Measurements from ENCODE around the gene HMMR. TPM values are rescaled to one million over a fixed set of nuclear protein-coding genes. Genes with fewer than 3 reads are reported as not detected.

The HMMR gene
- total and polyA plus RNA-seq, 9 of the 15 experiments (the other 6 are each of a cell fraction or from before 2014, with no cell fraction given), result 74.9 to 133 (median 90.8) TPM

DNA sequence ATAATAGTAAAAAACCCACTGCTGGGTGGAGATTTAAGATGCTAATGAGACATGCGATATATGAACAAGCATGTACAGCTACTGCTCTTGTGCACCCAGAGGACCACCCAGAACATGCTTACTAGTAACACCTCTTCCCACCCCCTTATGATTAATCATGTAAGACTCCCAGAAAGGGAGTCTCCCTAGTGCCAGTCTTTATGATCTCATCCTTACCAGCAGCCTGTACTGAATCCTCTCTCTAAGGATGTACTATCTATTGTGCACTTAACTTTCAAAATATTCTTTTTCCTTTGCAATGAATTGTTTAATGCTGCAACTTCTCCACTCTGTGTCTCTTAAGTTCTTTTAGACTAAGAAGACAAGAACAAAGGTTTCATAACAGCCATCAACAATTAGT, 35.9 kb downstream of the HMMR start (continued):
- TF ChIP-seq, protein P1, sequence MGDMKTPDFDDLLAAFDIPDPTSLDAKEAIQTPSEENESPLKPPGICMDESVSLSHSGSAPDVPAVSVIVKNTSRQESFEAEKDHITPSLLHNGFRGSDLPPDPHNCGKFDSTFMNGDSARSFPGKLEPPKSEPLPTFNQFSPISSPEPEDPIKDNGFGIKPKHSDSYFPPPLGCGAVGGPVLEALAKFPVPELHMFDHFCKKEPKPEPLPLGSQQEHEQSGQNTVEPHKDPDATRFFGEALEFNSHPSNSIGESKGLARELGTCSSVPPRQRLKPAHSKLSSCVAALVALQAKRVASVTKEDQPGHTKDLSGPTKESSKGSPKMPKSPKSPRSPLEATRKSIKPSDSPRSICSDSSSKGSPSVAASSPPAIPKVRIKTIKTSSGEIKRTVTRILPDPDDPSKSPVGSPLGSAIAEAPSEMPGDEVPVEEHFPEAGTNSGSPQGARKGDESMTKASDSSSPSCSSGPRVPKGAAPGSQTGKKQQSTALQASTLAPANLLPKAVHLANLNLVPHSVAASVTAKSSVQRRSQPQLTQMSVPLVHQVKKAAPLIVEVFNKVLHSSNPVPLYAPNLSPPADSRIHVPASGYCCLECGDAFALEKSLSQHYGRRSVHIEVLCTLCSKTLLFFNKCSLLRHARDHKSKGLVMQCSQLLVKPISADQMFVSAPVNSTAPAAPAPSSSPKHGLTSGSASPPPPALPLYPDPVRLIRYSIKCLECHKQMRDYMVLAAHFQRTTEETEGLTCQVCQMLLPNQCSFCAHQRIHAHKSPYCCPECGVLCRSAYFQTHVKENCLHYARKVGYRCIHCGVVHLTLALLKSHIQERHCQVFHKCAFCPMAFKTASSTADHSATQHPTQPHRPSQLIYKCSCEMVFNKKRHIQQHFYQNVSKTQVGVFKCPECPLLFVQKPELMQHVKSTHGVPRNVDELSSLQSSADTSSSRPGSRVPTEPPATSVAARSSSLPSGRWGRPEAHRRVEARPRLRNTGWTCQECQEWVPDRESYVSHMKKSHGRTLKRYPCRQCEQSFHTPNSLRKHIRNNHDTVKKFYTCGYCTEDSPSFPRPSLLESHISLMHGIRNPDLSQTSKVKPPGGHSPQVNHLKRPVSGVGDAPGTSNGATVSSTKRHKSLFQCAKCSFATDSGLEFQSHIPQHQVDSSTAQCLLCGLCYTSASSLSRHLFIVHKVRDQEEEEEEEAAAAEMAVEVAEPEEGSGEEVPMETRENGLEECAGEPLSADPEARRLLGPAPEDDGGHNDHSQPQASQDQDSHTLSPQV (IDR thresholded peaks at IDR 0.05), result no peak
- TF ChIP-seq MEF2A (IDR thresholded peaks at IDR 0.05; ENCODE audit: control insufficient read depth, low read depth, low read length) (no peak), U2AF2 (optimal IDR thresholded peaks at IDR 0.05; ENCODE audit: low read depth, low read length) (no peak), FOXK2 (conservative IDR thresholded peaks at IDR 0.05 in 1 of 2, IDR thresholded peaks at IDR 0.05 in 1 of 2; ENCODE audit: low read depth in 2 of 2) (no peak)
- TF ChIP-seq, protein P2, sequence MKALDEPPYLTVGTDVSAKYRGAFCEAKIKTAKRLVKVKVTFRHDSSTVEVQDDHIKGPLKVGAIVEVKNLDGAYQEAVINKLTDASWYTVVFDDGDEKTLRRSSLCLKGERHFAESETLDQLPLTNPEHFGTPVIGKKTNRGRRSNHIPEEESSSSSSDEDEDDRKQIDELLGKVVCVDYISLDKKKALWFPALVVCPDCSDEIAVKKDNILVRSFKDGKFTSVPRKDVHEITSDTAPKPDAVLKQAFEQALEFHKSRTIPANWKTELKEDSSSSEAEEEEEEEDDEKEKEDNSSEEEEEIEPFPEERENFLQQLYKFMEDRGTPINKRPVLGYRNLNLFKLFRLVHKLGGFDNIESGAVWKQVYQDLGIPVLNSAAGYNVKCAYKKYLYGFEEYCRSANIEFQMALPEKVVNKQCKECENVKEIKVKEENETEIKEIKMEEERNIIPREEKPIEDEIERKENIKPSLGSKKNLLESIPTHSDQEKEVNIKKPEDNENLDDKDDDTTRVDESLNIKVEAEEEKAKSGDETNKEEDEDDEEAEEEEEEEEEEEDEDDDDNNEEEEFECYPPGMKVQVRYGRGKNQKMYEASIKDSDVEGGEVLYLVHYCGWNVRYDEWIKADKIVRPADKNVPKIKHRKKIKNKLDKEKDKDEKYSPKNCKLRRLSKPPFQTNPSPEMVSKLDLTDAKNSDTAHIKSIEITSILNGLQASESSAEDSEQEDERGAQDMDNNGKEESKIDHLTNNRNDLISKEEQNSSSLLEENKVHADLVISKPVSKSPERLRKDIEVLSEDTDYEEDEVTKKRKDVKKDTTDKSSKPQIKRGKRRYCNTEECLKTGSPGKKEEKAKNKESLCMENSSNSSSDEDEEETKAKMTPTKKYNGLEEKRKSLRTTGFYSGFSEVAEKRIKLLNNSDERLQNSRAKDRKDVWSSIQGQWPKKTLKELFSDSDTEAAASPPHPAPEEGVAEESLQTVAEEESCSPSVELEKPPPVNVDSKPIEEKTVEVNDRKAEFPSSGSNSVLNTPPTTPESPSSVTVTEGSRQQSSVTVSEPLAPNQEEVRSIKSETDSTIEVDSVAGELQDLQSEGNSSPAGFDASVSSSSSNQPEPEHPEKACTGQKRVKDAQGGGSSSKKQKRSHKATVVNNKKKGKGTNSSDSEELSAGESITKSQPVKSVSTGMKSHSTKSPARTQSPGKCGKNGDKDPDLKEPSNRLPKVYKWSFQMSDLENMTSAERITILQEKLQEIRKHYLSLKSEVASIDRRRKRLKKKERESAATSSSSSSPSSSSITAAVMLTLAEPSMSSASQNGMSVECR (CRISPR knock-in tag; IDR thresholded peaks at IDR 0.05), result no peak

Data from K562 (cell line).